NCI-H524 treated with DMSO at 0.1 percent for 48 hours (cell line): ENCODE results near the gene ESRRB.

Source experiments
- DNase-seq: peaks from one replicate; lab custom pipeline; 2025; lab: John Stamatoyannopoulos, UW

Gene ESRRB

GRCh38 chr14:76450476-76450875 is 74.5 kb downstream of the ESRRB start:
- DNase-seq = no peak

GRCh38 chr14:76456200-76456599 is 80.3 kb downstream of the ESRRB start:
- DNase-seq = peak; percentile 3

- DNase-seq = no peak
Measured at GRCh38 chr14:76456891-76457586, 81.1 kb downstream of the ESRRB start.

GRCh38 chr14:76457841-76458240 is 81.9 kb downstream of the ESRRB start:
- DNase-seq = no peak

GRCh38 chr14:76461886-76462285 is 85.9 kb downstream of the ESRRB start:
- DNase-seq = no peak

GRCh38 chr14:76462330-76462729 is 86.4 kb downstream of the ESRRB start:
- DNase-seq = no peak

GRCh38 chr14:76463105-76463504 is 87.2 kb downstream of the ESRRB start:
- no peak for DNase-seq

- DNase-seq = no peak
Measured at GRCh38 chr14:76464856-76465255, 88.9 kb downstream of the ESRRB start.

GRCh38 chr14:76465664-76466063 is 89.7 kb downstream of the ESRRB start:
- no peak for DNase-seq

- no peak for DNase-seq
Measured at GRCh38 chr14:76467711-76468155, 91.8 kb downstream of the ESRRB start.

GRCh38 chr14:76472199-76472723 is 96.3 kb downstream of the ESRRB start:
- DNase-seq = no peak

GRCh38 chr14:76473481-76474263 is 97.7 kb downstream of the ESRRB start:
- DNase-seq = peak; percentile 20

GRCh38 chr14:76480426-76480825 is 104.5 kb downstream of the ESRRB start:
- no peak for DNase-seq

- no peak for DNase-seq
Measured at GRCh38 chr14:76484355-76484754, 108.4 kb downstream of the ESRRB start.

GRCh38 chr14:76486251-76486743 is 110.4 kb downstream of the ESRRB start:
- peak; percentile 100 for DNase-seq

GRCh38 chr14:76488551-76488950 is 112.6 kb downstream of the ESRRB start:
- no peak for DNase-seq

GRCh38 chr14:76489667-76490066 is 113.7 kb downstream of the ESRRB start:
- DNase-seq = no peak

- DNase-seq = no peak
Measured at GRCh38 chr14:76490111-76490510, 114.2 kb downstream of the ESRRB start.

GRCh38 chr14:76490735-76491134 is 114.8 kb downstream of the ESRRB start:
- DNase-seq = no peak

- DNase-seq = no peak
Measured at GRCh38 chr14:76491172-76491930, 115.4 kb downstream of the ESRRB start.

GRCh38 chr14:76495983-76496382 is 120.0 kb downstream of the ESRRB start:
- DNase-seq = no peak

- no peak for DNase-seq
Measured at GRCh38 chr14:76496595-76496994, 120.7 kb downstream of the ESRRB start.
